Endothelial cell of umbilical vein (primary cell): ENCODE results near the gene NTN4. TPM values are rescaled to one million over a fixed set of nuclear protein-coding genes. Genes with fewer than 3 reads are reported as not detected.

Experiments used
- BruUV-seq: library from RNA; stranded (reverse); fragments of 400-500 nt; replicated peaks from 2 replicates; lab custom pipeline; 2021; lab: Mats Ljungman, UMichigan
- CTCF ChIA-PET: fragments of 300-600, 350-600 bp; sonication (Branson Sonifier 250); formaldehyde crosslinking; loops from one replicate; lab custom pipeline; 2021; ENCODE audit warnings: antibody characterized with exemption, inconsistent platforms; lab: Charles Lee
- POLR2A ChIA-PET: fragments of 300-600, 350-600 bp; sonication (Branson Sonifier 250); formaldehyde crosslinking; loops from one replicate; lab custom pipeline; 2021; ENCODE audit warnings: antibody characterized with exemption, inconsistent platforms; lab: Charles Lee
- DNase-seq: peaks from one replicate; pipeline ENCODE4 v3.0.0-alpha.2; 2011; ENCODE audit warnings: low read depth, low spot score
- FAIRE-seq: peaks from 2 replicates; lab custom pipeline; 2011; peaks lifted over from hg19 to GRCh38; lab: Jason Lieb, UNC
- H2AFZ ChIP-seq: 2 replicates; pipeline ENCODE4 v1.6.0; 2012; ENCODE audit warnings: low read depth, low read length, control low read depth, inconsistent platforms
- H3K27ac ChIP-seq: 2 replicates; pipeline ENCODE4 v1.5.1; 2011; ENCODE audit warnings: low read depth, mild to moderate bottlenecking, control low read depth, low read length, moderate library complexity; ENCODE audit not compliant: insufficient read depth
- H3K27me3 ChIP-seq, 2 experiments: 2 replicates each; pipeline versions ENCODE4 v1.6.0 to v1.6.1; 2011; ENCODE audit warnings: low read length in 2 of 2, mixed read lengths in 1 of 2; ENCODE audit not compliant: control insufficient read depth in 2 of 2, insufficient read depth in 2 of 2
- H3K36me3 ChIP-seq, 2 experiments: 2 replicates in 1 of 2; 3 replicates in 1 of 2; pipeline ENCODE4 v1.5.1; 2011; ENCODE audit warnings: low read length in 2 of 2, mild to moderate bottlenecking in 1 of 2, moderate library complexity in 1 of 2; ENCODE audit not compliant: control insufficient read depth in 2 of 2, insufficient read depth in 2 of 2; ENCODE audit errors: extremely low read depth in 1 of 2
- H3K4me1 ChIP-seq: 3 replicates; pipeline ENCODE4 v1.5.1; 2011; ENCODE audit warnings: mild to moderate bottlenecking, low read length; ENCODE audit not compliant: control insufficient read depth, insufficient read depth; ENCODE audit errors: extremely low read depth
- H3K4me2 ChIP-seq: 2 replicates; pipeline ENCODE4 v1.6.1; 2011; ENCODE audit warnings: low read length, control low read depth, mixed read lengths; ENCODE audit not compliant: insufficient read depth
- H3K4me3 ChIP-seq, 3 experiments: fragments of 200-600 bp in 1 of 3; sonication (generic), shearing (Covaris generic) in 1 of 3; replicated peaks in 1 of 3; 2 replicates each; pipeline ENCODE4 v1.5.1; 2011 to 2016; ENCODE audit warnings: control low read depth in 3 of 3, low read length in 3 of 3, mild to moderate bottlenecking in 2 of 3, inconsistent platforms in 1 of 3, low read depth in 1 of 3, moderate library complexity in 1 of 3; ENCODE audit not compliant: insufficient read depth in 1 of 3
- H3K79me2 ChIP-seq: 2 replicates; pipeline ENCODE4 v1.6.0; 2012; ENCODE audit warnings: low read length, inconsistent platforms; ENCODE audit not compliant: control insufficient read depth, insufficient read depth
- H3K9ac ChIP-seq: replicated peaks from 2 replicates; pipeline ENCODE3; 2011; ENCODE audit warnings: low read length, control low read depth; ENCODE audit not compliant: insufficient read depth; ENCODE audit errors: extremely low read depth
- H3K9me1 ChIP-seq: replicated peaks from 3 replicates; pipeline ENCODE4 v1.6.0; 2011; ENCODE audit warnings: mild to moderate bottlenecking, low read length; ENCODE audit not compliant: control insufficient read depth, insufficient read depth; ENCODE audit errors: extremely low read depth
- H3K9me3 ChIP-seq: replicated peaks from 2 replicates; pipeline ENCODE4 v1.5.1; 2012; ENCODE audit warnings: low read length, inconsistent platforms; ENCODE audit not compliant: control insufficient read depth, insufficient read depth
- H4K20me1 ChIP-seq: replicated peaks from 2 replicates; pipeline ENCODE3; 2011; ENCODE audit warnings: mild to moderate bottlenecking, low read length; ENCODE audit not compliant: control insufficient read depth, insufficient read depth; ENCODE audit errors: extremely low read depth
- FOS ChIP-seq: IDR thresholded peaks from 2 replicates; pipeline ENCODE4 v1.6.1; 2011; ENCODE audit warnings: mild to moderate bottlenecking, low read length, moderate library complexity, borderline replicate concordance; ENCODE audit not compliant: insufficient read depth
- POLR2AphosphoS5 ChIP-seq: IDR thresholded peaks from 2 replicates; pipeline ENCODE4 v1.6.1; 2012; ENCODE audit warnings: low read depth, mild to moderate bottlenecking, control low read depth, low read length, moderate library complexity; ENCODE audit not compliant: insufficient read depth
- dilution Hi-C: fragments of 300-500 bp; cut with MboI; formaldehyde crosslinking; loops from one replicate; pipeline ENCODE4 v1.15.0; 2019; ENCODE audit warnings: low sequenced_read_pairs; ENCODE audit not compliant: extremely low pct_ligation_motif_present
- intact Hi-C: fragments of 100-400 bp; cut with micrococcal nuclease; formaldehyde crosslinking; loops from one replicate; pipeline ENCODE4 v1.10.0; 2022
- polyA plus RNA-seq, 4 experiments: library from polyadenylated mRNA; depleted of rRNA in 3 of 4; stranded (reverse) in 3 of 4; unstranded in 1 of 4; fragments of >200 nt; gene quantifications; 2 replicates each; pipeline versions ENCODE4 v1.2.1 to v1.2.3, GENCODE V29; 2011 to 2012; ENCODE audit warnings: missing spikeins in 1 of 4
- small RNA-seq: library from RNA; depleted of rRNA; stranded (forward); fragments of <200 nt; gene quantifications from one replicate; pipeline ENCODE3, GENCODE V24; 2012; ENCODE audit warnings: low replicate concordance, low read depth; ENCODE audit not compliant: insufficient read depth, insufficient read length
- total RNA-seq: library from RNA; stranded (reverse); gene quantifications from 2 replicates; pipeline ENCODE4 v1.2.3, GENCODE V29; 2021

NTN4 gene
- total and polyA plus RNA-seq, 2 donors (not counting 3 experiments of a cell fraction or from before 2014, with no cell fraction given), result 120 to 317 TPM

DNA sequence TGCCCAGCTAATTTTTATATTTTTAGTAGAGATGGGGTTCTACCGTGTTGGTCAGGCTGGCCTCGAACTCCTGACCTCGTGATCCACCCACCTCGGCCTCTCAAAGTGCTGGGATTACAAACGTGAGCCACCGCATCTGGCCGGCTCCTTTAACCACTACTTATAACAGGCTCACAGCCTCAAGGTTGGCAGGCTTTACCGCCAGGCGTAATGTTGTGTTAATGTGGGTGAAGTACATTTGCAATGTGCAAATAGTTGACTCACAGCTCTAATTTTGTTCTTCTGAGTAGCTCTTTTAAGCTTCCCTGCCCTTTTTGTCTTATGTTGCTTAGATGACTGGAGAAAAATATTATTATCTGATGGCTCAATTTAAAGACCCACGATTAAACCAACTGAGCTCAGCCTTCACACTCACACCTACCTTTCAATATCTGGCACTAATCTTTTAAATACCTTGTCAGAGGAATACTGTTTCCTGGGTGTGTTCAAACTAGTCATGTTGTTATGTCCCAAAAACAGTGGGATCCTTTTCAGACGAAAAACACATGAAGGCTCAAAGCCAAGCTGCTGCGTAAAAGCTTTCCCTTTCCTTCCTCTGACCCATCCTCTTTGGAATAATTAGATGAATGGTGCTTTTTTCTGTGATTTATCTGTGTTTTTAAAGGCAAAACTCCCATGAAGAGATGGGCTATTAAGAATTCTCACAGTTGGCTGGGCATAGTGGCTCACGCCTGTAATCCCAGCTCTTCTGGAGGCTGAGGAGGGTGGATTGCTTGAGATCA is 182.1 kb downstream of the NTN4 start:
- TSS peak; percentile 45 for BruUV-seq
- TF ChIP-seq POLR2AphosphoS5 (no peak), FOS (peak; percentile 44)
- Histone ChIP-seq H4K20me1 (no peaks in the 10 kb centered on the region), H3K4me1 (peaks cover 74% of the 10 kb centered on the region), H2AFZ (peak overlapping the region; percentile 13), H3K27me3 (no peaks in the 10 kb centered on the region), H3K27ac (peak overlapping the region; percentile 91), H3K36me3 (no peaks in the 10 kb centered on the region), H3K4me3 (no peak overlapping the region), H3K9ac (peak overlapping the region; percentile 83), H3K9me1 (no peaks in the 10 kb centered on the region), H3K79me2 (no peaks in the 10 kb centered on the region), H3K9me3 (no peaks in the 10 kb centered on the region), H3K4me2 (peak overlapping the region; percentile 49)
- dilution Hi-C loops (no loop called here), intact Hi-C loops (loop anchor here (5.0 kb wide), 2 partner anchors 589 to 894 kb away; no protein-coding TSS in a partner anchor)
- ChIA-PET CTCF (interaction anchor here (0.6 to 1.4 kb wide), 6 partner anchors 16 to 240 kb away, joined by 3 to 5 read pairs (median 3); no protein-coding TSS in a partner anchor), POLR2A (interaction anchor here (0.6 to 0.9 kb wide), 2 partner anchors 25 to 76 kb away, joined by 4 to 9 read pairs; no protein-coding TSS in a partner anchor)
- DNase-seq (peak; percentile 91), FAIRE-seq (peak; percentile 78)

Small RNA genes within 50 kb of the gene (small RNA-seq; reads per million reads assigned to genes)
- gene RF00019 (not detected), gene RNU6-247P (not detected)

Other genes with a start within 250 kb of the NTN4 start
- gene USP44, start 239.3 kb downstream of the NTN4 start, total RNA-seq, result 1.5 and 3.1 TPM in 2 replicates
- 0.91 and 1.2 TPM in 2 replicates for gene USP44, start 239.3 kb downstream of the NTN4 start, polyA plus RNA-seq
- 36.6 and 40.7 TPM in 2 replicates for gene SNRPF, start 68.2 kb upstream of the NTN4 start, total RNA-seq
- 12.9 and 17.1 TPM in 2 replicates for gene SNRPF, start 68.2 kb upstream of the NTN4 start, polyA plus RNA-seq
- not detected in 2 replicates for gene CCDC38, start 151.8 kb upstream of the NTN4 start, total RNA-seq
- gene CCDC38, start 151.8 kb upstream of the NTN4 start, polyA plus RNA-seq, result not detected in 2 replicates
- not detected in 2 replicates for gene AMDHD1, start 152.6 kb upstream of the NTN4 start, total RNA-seq
- 0.16 TPM in 1 of 2 replicates, not detected in the other for gene AMDHD1, start 152.6 kb upstream of the NTN4 start, polyA plus RNA-seq
- gene HAL, start 205.6 kb upstream of the NTN4 start, total RNA-seq, result 0.44 and 0.62 TPM in 2 replicates
- gene HAL, start 205.6 kb upstream of the NTN4 start, polyA plus RNA-seq, result 0.18 and 0.51 TPM in 2 replicates
- 77.1 and 77.8 TPM in 2 replicates for gene LTA4H, start 244.8 kb upstream of the NTN4 start, total RNA-seq
- 65.1 and 85.2 TPM in 2 replicates for gene LTA4H, start 244.8 kb upstream of the NTN4 start, polyA plus RNA-seq